SH-SY5Y (cell line): ENCODE results near the gene ARRDC4.

Source experiments
- GATA2 ChIP-seq: IDR thresholded peaks from 2 replicates; pipeline ENCODE4 v1.6.1; 2011; ENCODE audit warnings: mild to moderate bottlenecking, low read depth, low read length
- GATA3 ChIP-seq: IDR thresholded peaks from 2 replicates; pipeline ENCODE4 v1.6.1; 2011; ENCODE audit warnings: low read depth, mild to moderate bottlenecking, low read length, moderate library complexity

DNA sequence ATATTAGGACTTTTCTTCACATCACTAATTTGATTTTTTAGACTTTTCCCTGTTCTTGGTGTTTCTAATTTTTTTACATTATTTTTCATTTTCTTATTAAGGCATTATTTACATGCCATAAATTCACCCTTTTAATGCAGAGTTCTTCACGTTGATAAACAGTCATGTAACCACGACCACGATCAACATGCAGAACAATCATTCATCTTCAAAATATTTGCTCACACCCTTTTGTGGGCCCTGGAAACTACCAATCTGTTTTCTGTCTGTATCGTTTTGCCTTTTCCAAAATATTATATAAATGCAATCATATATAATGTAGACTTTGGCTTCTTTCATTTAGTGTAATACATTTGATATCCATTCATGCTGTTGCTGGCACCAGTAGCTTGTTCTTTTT lies 48.7 kb downstream of the ARRDC4 start:
- no peak for TF ChIP-seq GATA3
- no peak for TF ChIP-seq GATA2
